SK-N-SH treated with all-trans-retinoic acid at 6 μM for 48 hours (cell line): ENCODE results near the gene DISP3.

Experiments used
- ATAC-seq: fragments of 200-7000 bp; cut with Tn5 transposase; 3 replicates; pipeline ENCODE4 v1.9.1; 2020; ENCODE audit warnings: mild to moderate bottlenecking, moderate library complexity
- ARNTL ChIP-seq: fragments of 450-650 bp; formaldehyde crosslinking; IDR thresholded peaks from 2 replicates; pipeline ENCODE4 v1.5.0; 2020; ENCODE audit warnings: low read depth, mild to moderate bottlenecking, moderate library complexity, borderline replicate concordance
- BACH2 ChIP-seq: fragments of 250-450 bp; sonication (Bioruptor Pico); IDR thresholded peaks from 2 replicates; pipeline ENCODE4 v1.9.0; 2021; ENCODE audit warnings: mild to moderate bottlenecking, borderline replicate concordance
- CREB5 ChIP-seq: fragments of 250-450 bp; sonication (Bioruptor Pico); IDR thresholded peaks from 2 replicates; pipeline ENCODE4 v1.5.1; 2020; ENCODE audit warnings: low read depth, mild to moderate bottlenecking, moderate library complexity
- CSDC2 ChIP-seq: fragments of 250-450 bp; sonication (Bioruptor Pico); IDR thresholded peaks from 2 replicates; pipeline ENCODE4 v1.5.0; 2020; ENCODE audit warnings: mild to moderate bottlenecking, moderate library complexity
- CSRNP3 ChIP-seq: fragments of 250-450 bp; sonication (Bioruptor Pico); IDR thresholded peaks from 2 replicates; pipeline ENCODE4 v1.5.1; 2021; ENCODE audit warnings: mild to moderate bottlenecking, moderate library complexity
- ESRRG ChIP-seq: fragments of 250-450 bp; sonication (Bioruptor Pico); IDR thresholded peaks from 2 replicates; pipeline ENCODE4 v1.6.1; 2021; ENCODE audit warnings: mild to moderate bottlenecking
- GLIS3 ChIP-seq: fragments of 250-450 bp; sonication (Bioruptor Pico); IDR thresholded peaks from 2 replicates; pipeline ENCODE4 v1.5.0; 2020; ENCODE audit warnings: mild to moderate bottlenecking, moderate library complexity
- ISL1 ChIP-seq: fragments of 250-450 bp; sonication (Bioruptor Pico); IDR thresholded peaks from 2 replicates; pipeline ENCODE4 v2.1.2; 2022; ENCODE audit warnings: mild to moderate bottlenecking, moderate library complexity
- OSR1 ChIP-seq: fragments of 250-450 bp; sonication (Bioruptor Pico); IDR thresholded peaks from 2 replicates; pipeline ENCODE4 v1.8.0; 2022; ENCODE audit warnings: moderate library complexity, mild to moderate bottlenecking, inconsistent platforms
- POU6F1 ChIP-seq: fragments of 250-450 bp; sonication (Bioruptor Pico); IDR thresholded peaks from 2 replicates; pipeline ENCODE4 v1.8.0; 2021; ENCODE audit warnings: low read depth, mild to moderate bottlenecking, moderate library complexity, borderline replicate concordance
- PPARA ChIP-seq: fragments of 250-450 bp; sonication (Bioruptor Pico); IDR thresholded peaks from 2 replicates; pipeline ENCODE4 v1.5.0; 2020; ENCODE audit warnings: mild to moderate bottlenecking, borderline replicate concordance
- RARB ChIP-seq: fragments of 250-450 bp; sonication (Bioruptor Pico); IDR thresholded peaks from 2 replicates; pipeline ENCODE4 v1.8.0; 2021; ENCODE audit warnings: mild to moderate bottlenecking, moderate library complexity
- SNAI2 ChIP-seq: fragments of 250-450 bp; sonication (Bioruptor Pico); IDR thresholded peaks from 2 replicates; pipeline ENCODE4 v1.5.0; 2020; ENCODE audit warnings: mild to moderate bottlenecking, moderate library complexity
- TOX ChIP-seq: fragments of 250-450 bp; sonication (Bioruptor Pico); IDR thresholded peaks from 2 replicates; pipeline ENCODE4 v1.8.0; 2021; ENCODE audit warnings: mild to moderate bottlenecking, moderate library complexity, borderline replicate concordance
- TSHZ2 ChIP-seq: fragments of 250-450 bp; sonication (Bioruptor Pico); IDR thresholded peaks from 2 replicates; pipeline ENCODE4 v1.5.0; 2020; ENCODE audit warnings: mild to moderate bottlenecking, moderate library complexity
- ZC3H10 ChIP-seq: fragments of 250-450 bp; sonication (Bioruptor Pico); IDR thresholded peaks from 2 replicates; pipeline ENCODE4 v1.5.1; 2021; ENCODE audit warnings: mild to moderate bottlenecking, moderate library complexity
- ZFP3 ChIP-seq: fragments of 250-450 bp; sonication (Bioruptor Pico); IDR thresholded peaks from 2 replicates; pipeline ENCODE4 v1.5.0; 2020; ENCODE audit warnings: mild to moderate bottlenecking, moderate library complexity
- ZFP30 ChIP-seq: fragments of 450-650 bp; formaldehyde crosslinking; IDR thresholded peaks from 2 replicates; pipeline ENCODE4 v1.5.0; 2022; ENCODE audit warnings: mild to moderate bottlenecking, moderate library complexity
- ZNF565 ChIP-seq: fragments of 450-650 bp; formaldehyde crosslinking; conservative IDR thresholded peaks from 2 replicates; pipeline ENCODE4 v1.5.0; 2020; ENCODE audit warnings: low read depth, mild to moderate bottlenecking, moderate library complexity
- ZNF70 ChIP-seq: fragments of 450-650 bp; formaldehyde crosslinking; IDR thresholded peaks from 2 replicates; pipeline ENCODE4 v1.5.0; 2020; ENCODE audit warnings: mild to moderate bottlenecking, moderate library complexity
- ZNF8 ChIP-seq: fragments of 450-650 bp; formaldehyde crosslinking; IDR thresholded peaks from 2 replicates; pipeline ENCODE4 v1.5.0; 2020; ENCODE audit warnings: mild to moderate bottlenecking, moderate library complexity

DISP3 gene

GRCh38 chr1:11534846-11535245, 55.9 kb downstream of the DISP3 start (continued):
- no peak for TF ChIP-seq ZNF8
- TF ChIP-seq ZNF565 (CRISPR knock-in tag), result no peak
- TF ChIP-seq ZC3H10, result no peak
- TF ChIP-seq ZFP3 (CRISPR knock-in tag), result no peak
- no peak for TF ChIP-seq ISL1 (CRISPR knock-in tag)

GRCh38 chr1:11535316-11535715, 56.4 kb downstream of the DISP3 start:
- TF ChIP-seq ZNF70 (CRISPR knock-in tag) (no peak), PPARA (CRISPR knock-in tag) (no peak), OSR1 (no peak), BACH2 (CRISPR knock-in tag) (no peak), GLIS3 (no peak), ZFP3 (CRISPR knock-in tag) (no peak), CSDC2 (CRISPR knock-in tag) (no peak), ISL1 (CRISPR knock-in tag) (no peak), ARNTL (CRISPR knock-in tag) (no peak), CREB5 (CRISPR knock-in tag) (no peak), CSRNP3 (CRISPR knock-in tag) (no peak), ZNF565 (CRISPR knock-in tag) (no peak), RARB (CRISPR knock-in tag) (no peak)
- no peak for ATAC-seq

GRCh38 chr1:11535761-11536572, 57.0 kb downstream of the DISP3 start:
- no peak for ATAC-seq
- no peak for TF ChIP-seq OSR1
- TF ChIP-seq CREB5 (CRISPR knock-in tag), result no peak
- no peak for TF ChIP-seq RARB (CRISPR knock-in tag)
- no peak for TF ChIP-seq TSHZ2 (CRISPR knock-in tag)
- no peak for TF ChIP-seq ZNF8
- TF ChIP-seq BACH2 (CRISPR knock-in tag), result no peak
- no peak for TF ChIP-seq ZC3H10
- TF ChIP-seq ARNTL (CRISPR knock-in tag), result no peak
- no peak for TF ChIP-seq TOX (CRISPR knock-in tag)
- no peak for TF ChIP-seq ZNF70 (CRISPR knock-in tag)
- no peak for TF ChIP-seq SNAI2 (CRISPR knock-in tag)

- ATAC-seq, result no peak
- TF ChIP-seq ZFP30, result no peak
- TF ChIP-seq GLIS3, result no peak
- TF ChIP-seq RARB (CRISPR knock-in tag), result no peak
- no peak for TF ChIP-seq POU6F1
- TF ChIP-seq CSDC2 (CRISPR knock-in tag), result no peak
- no peak for TF ChIP-seq ESRRG (CRISPR knock-in tag)
- no peak for TF ChIP-seq CSRNP3 (CRISPR knock-in tag)
- TF ChIP-seq TSHZ2 (CRISPR knock-in tag), result no peak
Measured at GRCh38 chr1:11536573-11537379, 57.8 kb downstream of the DISP3 start.
